K562 (cell line): ENCODE data around the gene ADD1. TPM values are rescaled to one million over a fixed set of nuclear protein-coding genes. Genes with fewer than 3 reads are reported as not detected.

Source experiments
- ATAC-seq: fragments of 200-7000 bp; cut with Tn5 transposase; 3 replicates; pipeline ENCODE4 v1.9.1; 2020; ENCODE audit warnings: moderate library complexity
- BruUV-seq: library from RNA; stranded (reverse); fragments of 400-500 nt; replicated peaks from 2 replicates; lab custom pipeline; 2021; lab: Mats Ljungman, UMichigan
- CTCF ChIA-PET: fragments of 300-600 bp; formaldehyde crosslinking; extraction: SDS; loops from one replicate; lab custom pipeline; 2021; ENCODE audit warnings: low intra/inter-chr PET ratio; lab: Yijun Ruan, JAX
- POLR2A ChIA-PET: fragments of 300-600, 350-650 bp; sonication (Branson Sonifier 250); formaldehyde crosslinking; extraction: SDS; loops from one replicate; lab custom pipeline; 2021; ENCODE audit warnings: antibody characterized with exemption, inconsistent platforms; lab: Yijun Ruan, JAX
- DNase-seq, 4 experiments: peaks; one replicate each; pipeline versions ENCODE4 v3.0.0 to v3.0.0-alpha.2; 2011 to 2018; ENCODE audit warnings: low spot score in 3 of 4, mixed read lengths in 3 of 4; ENCODE audit errors: extremely low read depth in 1 of 4
- FAIRE-seq: peaks from 2 replicates; lab custom pipeline; 2011; peaks lifted over from hg19 to GRCh38; lab: Jason Lieb, UNC
- H2AFZ ChIP-seq: 2 replicates; pipeline ENCODE4 v1.6.0; 2011; ENCODE audit warnings: low read depth, low read length, control low read depth, inconsistent platforms
- H3K27ac ChIP-seq: fragments of 200-600 bp; 3 replicates; pipeline ENCODE4 v1.8.0; 2011; ENCODE audit warnings: low read depth, mild to moderate bottlenecking, control low read depth, inconsistent platforms, low read length, moderate library complexity, mixed read lengths; ENCODE audit errors: extremely low read depth
- H3K27me3 ChIP-seq, 2 experiments: fragments of 300-600 bp in 1 of 2; 2 replicates in 1 of 2; 3 replicates in 1 of 2; pipeline versions ENCODE4 v1.6.0 to v1.8.0; 2011; ENCODE audit warnings: inconsistent platforms in 2 of 2, low read length in 2 of 2, mild to moderate bottlenecking in 1 of 2, mixed read lengths in 1 of 2, moderate library complexity in 1 of 2; ENCODE audit not compliant: control insufficient read depth in 2 of 2, insufficient read depth in 2 of 2
- H3K36me3 ChIP-seq: fragments of 300-600 bp; 3 replicates; pipeline ENCODE4 v1.8.0; 2011; ENCODE audit warnings: mild to moderate bottlenecking, low read length, inconsistent platforms; ENCODE audit not compliant: control insufficient read depth, insufficient read depth
- H3K4me1 ChIP-seq, 2 experiments: fragments of 200-600 bp in 1 of 2; replicated peaks in 1 of 2; 2 replicates in 1 of 2; 3 replicates in 1 of 2; pipeline versions ENCODE4 v1.5.1 to v1.8.0; 2011; ENCODE audit warnings: inconsistent platforms in 2 of 2, low read length in 2 of 2, mild to moderate bottlenecking in 1 of 2, mixed read lengths in 1 of 2, moderate library complexity in 1 of 2; ENCODE audit not compliant: control insufficient read depth in 2 of 2, insufficient read depth in 2 of 2
- H3K4me2 ChIP-seq: 2 replicates; pipeline ENCODE4 v1.6.1; 2011; ENCODE audit warnings: low read length, control low read depth, inconsistent platforms, mixed read lengths; ENCODE audit not compliant: insufficient read depth
- H3K4me3 ChIP-seq: fragments of 200-600 bp; sonication (generic), shearing (Covaris generic); 2 replicates; pipeline ENCODE4 v1.5.1; 2016; ENCODE audit warnings: control low read depth, inconsistent platforms
- H3K79me2 ChIP-seq: fragments of 200-600 bp; 3 replicates; pipeline ENCODE4 v1.8.0; 2011; ENCODE audit warnings: low read length, inconsistent platforms; ENCODE audit not compliant: control insufficient read depth, insufficient read depth
- H3K9ac ChIP-seq, 2 experiments: 2 replicates each; pipeline versions ENCODE4 v1.6.0 to v1.6.1; 2011; ENCODE audit warnings: low read depth in 2 of 2, low read length in 2 of 2, control low read depth in 1 of 2, inconsistent platforms in 1 of 2, mild to moderate bottlenecking in 1 of 2, mixed read lengths in 1 of 2; ENCODE audit not compliant: insufficient read depth in 1 of 2
- H3K9me1 ChIP-seq: one replicate; pipeline ENCODE4 v1.6.0; 2011; ENCODE audit warnings: inconsistent platforms, mild to moderate bottlenecking, low read length, moderate library complexity; ENCODE audit not compliant: control insufficient read depth, insufficient read depth
- H3K9me3 ChIP-seq: replicated peaks from 2 replicates; pipeline ENCODE4 v1.5.1; 2011; ENCODE audit warnings: low read depth, low read length, inconsistent platforms; ENCODE audit not compliant: control insufficient read depth, insufficient read depth
- H4K20me1 ChIP-seq: replicated peaks from 2 replicates; pipeline ENCODE4 v1.6.1; 2011; ENCODE audit warnings: low read length, inconsistent platforms, mixed read lengths; ENCODE audit not compliant: control insufficient read depth, insufficient read depth
- FOXP1 ChIP-seq: sonication (generic); formaldehyde crosslinking; IDR thresholded peaks from 2 replicates; pipeline ENCODE4 v1.8.0; 2022; ENCODE audit warnings: mild to moderate bottlenecking, missing genetic modification reagents
- LCOR ChIP-seq: sonication (generic); formaldehyde crosslinking; IDR thresholded peaks from 2 replicates; pipeline ENCODE4 v1.8.0; 2022; ENCODE audit warnings: mild to moderate bottlenecking, missing genetic modification reagents
- MAZ ChIP-seq, 2 experiments: fragments of 450-650 bp in 1 of 2; sonication (generic) in 1 of 2; formaldehyde crosslinking; IDR thresholded peaks in 1 of 2; conservative IDR thresholded peaks in 1 of 2; 2 replicates each; pipeline versions ENCODE4 v1.4.0 to v1.5.0; 2020; ENCODE audit warnings: mild to moderate bottlenecking in 1 of 2, missing genetic modification reagents in 1 of 2
- RBBP5 ChIP-seq: fragments of 200-600 bp; sonication (generic); IDR thresholded peaks from 2 replicates; pipeline ENCODE4 v1.6.1; 2012; ENCODE audit warnings: borderline replicate concordance, mild to moderate bottlenecking, low read length, control low read depth, inconsistent platforms; ENCODE audit not compliant: insufficient read depth, poor library complexity, severe bottlenecking
- SIN3A ChIP-seq, 2 experiments: fragments of 150-350 bp in 1 of 2; IDR thresholded peaks; 2 replicates each; pipeline ENCODE4 v1.6.1; 2011 to 2016; ENCODE audit warnings: borderline replicate concordance in 2 of 2, low read depth in 2 of 2, low read length in 2 of 2, mild to moderate bottlenecking in 2 of 2, moderate library complexity in 2 of 2; ENCODE audit not compliant: control insufficient read depth in 1 of 2
- TARDBP ChIP-seq: fragments of 450-650 bp; IDR thresholded peaks from 2 replicates; pipeline ENCODE4 v1.6.1; 2016
- XRCC5 ChIP-seq: fragments of 200-400 bp; formaldehyde crosslinking; IDR thresholded peaks from 2 replicates; pipeline ENCODE4 v1.6.1; 2017; ENCODE audit warnings: low read depth, mild to moderate bottlenecking, low read length
- ZEB2 ChIP-seq: fragments of 450-650 bp; IDR thresholded peaks from 2 replicates; pipeline ENCODE4 v1.6.1; 2016
- WGBS: fragments of 100-300 bp; shearing (Covaris generic); methylation state at CpG from one replicate; pipeline ENCODE4 v1.1.6; 2016; ENCODE audit warnings: low coverage, mixed read lengths; ENCODE audit not compliant: insufficient coverage; ENCODE audit errors: missing lambda C conversion rate; 5-methylcytosine and 5-hydroxymethylcytosine counted together
- in situ Hi-C: fragments of 300-500 bp; cut with MboI; formaldehyde crosslinking; loops from 4 replicates; pipeline ENCODE4 v1.15.0; 2018; ENCODE audit warnings: inconsistent platforms, mixed read lengths
- intact Hi-C: fragments of 100-400 bp; cut with micrococcal nuclease; formaldehyde crosslinking; loops from 2 replicates; pipeline ENCODE4 v1.14.2; 2022
- polyA plus RNA-seq, 8 experiments: library from polyadenylated mRNA; depleted of rRNA in 4 of 8; stranded (reverse) in 5 of 8; unstranded in 3 of 8; fragments of >200 nt; fragmentation: Nextera tagmentation in 2 of 8; fragmentation: Illumina TruSeq in 1 of 8; extraction: Ambion mirVana in 2 of 8; extraction: Trizol in 1 of 8; gene quantifications; 2 replicates each; pipeline versions ENCODE4 v1.2.1 to v1.2.3, GENCODE V29; 2011 to 2014; ENCODE audit warnings: inconsistent platforms in 1 of 8, missing spikeins in 1 of 8
- total RNA-seq, 7 experiments: library from RNA; depleted of rRNA in 6 of 7; stranded (reverse); fragments of >200 nt in 6 of 7; fragmentation: Illumina TruSeq in 2 of 7; extraction: Trizol in 2 of 7; gene quantifications; 2 replicates each; pipeline versions ENCODE4 v1.2.1 to v1.2.3, GENCODE V29; 2011 to 2021; ENCODE audit warnings: low replicate concordance in 1 of 7
- TF ChIP-seq, protein P1 (sequence below): fragments of 200-800 bp; sonication (Bioruptor generic); IDR thresholded peaks from 2 replicates; pipeline ENCODE4 v1.6.1; 2017; ENCODE audit warnings: missing genetic modification characterization, missing compliant biosample characterization
- TF ChIP-seq, protein P2 (sequence below): sonication (generic); formaldehyde crosslinking; IDR thresholded peaks from 2 replicates; pipeline ENCODE4 v1.8.0; 2022; ENCODE audit warnings: missing genetic modification reagents, mild to moderate bottlenecking, moderate library complexity, borderline replicate concordance

Gene ADD1
- total and polyA plus RNA-seq, 9 of the 15 experiments (the other 6 are each of a cell fraction or from before 2014, with no cell fraction given): 17.5 to 153 (median 74.0) TPM

DNA sequence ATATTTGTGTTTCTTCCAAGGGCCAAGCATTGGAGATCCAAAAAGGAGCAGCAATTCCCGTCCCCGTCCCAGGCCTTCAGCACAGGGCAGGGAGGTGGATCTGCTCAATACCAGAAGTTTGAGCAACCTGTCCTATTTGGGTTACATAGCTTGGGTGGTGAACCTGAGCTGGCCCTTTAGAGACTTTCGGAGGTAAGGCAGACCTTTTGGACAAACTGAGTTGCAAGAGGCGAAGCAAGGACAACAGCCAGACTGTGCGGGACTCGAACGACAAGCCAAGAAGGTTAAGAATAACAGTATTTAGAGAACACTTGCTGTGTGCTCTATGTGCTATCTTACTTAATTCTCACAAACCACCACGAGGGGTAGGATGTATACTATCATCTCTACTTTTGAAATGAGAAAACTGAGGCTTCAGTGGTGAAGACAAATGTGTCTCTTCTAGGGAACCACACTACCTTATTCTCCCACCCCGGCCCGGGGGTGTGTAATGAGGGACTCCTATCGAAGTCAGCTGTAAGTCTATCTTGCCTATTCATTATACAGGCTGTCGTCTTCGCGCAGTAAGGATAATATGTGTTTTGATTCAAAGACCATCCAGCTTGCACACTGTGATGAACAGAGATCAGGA, 118.3 kb downstream of the ADD1 start:
- FAIRE-seq (no peak), ATAC-seq (peak; percentile 10), DNase-seq (peak in 2 of 4 experiments; percentile 39 to 56)
- Histone ChIP-seq H2AFZ (no peak overlapping the region; the same call in 1 of the 2 replicates), H3K9me1 (no peaks in the 10 kb centered on the region), H3K4me2 (peak overlapping the region; percentile 82), H3K27me3 (no peaks in the 10 kb centered on the region), H3K9me3 (no peaks in the 10 kb centered on the region), H4K20me1 (peaks cover 11% of the 10 kb centered on the region), H3K79me2 (peaks cover 62% of the 10 kb centered on the region), H3K4me3 (peak overlapping the region; percentile 90), H3K27ac (peak overlapping the region; percentile 91), H3K4me1 (peaks cover 20 to 24% of the 10 kb centered on the region in 2 experiments; a peak in 4 of 5 replicates), H3K36me3 (peaks cover 40% of the 10 kb centered on the region), H3K9ac (peak overlapping the region; percentile 90 to 100; a peak in 3 of 4 replicates)
- intact Hi-C loops: no loop called here
- WGBS: 1% methylated on average over 14 of the region's 14 CpGs
- POLR2A ChIA-PET: interaction anchor here (0.6 to 3.5 kb wide), 8 partner anchors 9 to 433 kb away, joined by 3 to 30 read pairs (median 6); no protein-coding TSS in a partner anchor
- TF ChIP-seq ZEB2: no peak
- TF ChIP-seq XRCC5: 0 out of 2 replicates have a peak, but pooled peaks have one; percentile 59
- TF ChIP-seq, protein P1, sequence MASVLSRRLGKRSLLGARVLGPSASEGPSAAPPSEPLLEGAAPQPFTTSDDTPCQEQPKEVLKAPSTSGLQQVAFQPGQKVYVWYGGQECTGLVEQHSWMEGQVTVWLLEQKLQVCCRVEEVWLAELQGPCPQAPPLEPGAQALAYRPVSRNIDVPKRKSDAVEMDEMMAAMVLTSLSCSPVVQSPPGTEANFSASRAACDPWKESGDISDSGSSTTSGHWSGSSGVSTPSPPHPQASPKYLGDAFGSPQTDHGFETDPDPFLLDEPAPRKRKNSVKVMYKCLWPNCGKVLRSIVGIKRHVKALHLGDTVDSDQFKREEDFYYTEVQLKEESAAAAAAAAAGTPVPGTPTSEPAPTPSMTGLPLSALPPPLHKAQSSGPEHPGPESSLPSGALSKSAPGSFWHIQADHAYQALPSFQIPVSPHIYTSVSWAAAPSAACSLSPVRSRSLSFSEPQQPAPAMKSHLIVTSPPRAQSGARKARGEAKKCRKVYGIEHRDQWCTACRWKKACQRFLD: no peak
- TF ChIP-seq LCOR (CRISPR knock-in tag): 0 out of 2 replicates have a peak, but pooled peaks have one; percentile 50
- TF ChIP-seq MAZ (CRISPR knock-in tag; conservative IDR thresholded peaks at IDR 0.05 in 1 of 2, IDR thresholded peaks at IDR 0.05 in 1 of 2): no peak
- 0 out of 2 replicates have a peak, but pooled peaks have one; percentile 48 for TF ChIP-seq FOXP1 (CRISPR knock-in tag)
- peak; percentile 63 for TF ChIP-seq RBBP5
- peak in 1 of 2 experiments; percentile 1; a peak in 1 of 4 replicates for TF ChIP-seq SIN3A (IDR thresholded peaks at IDR 0.05; ENCODE audit: borderline replicate concordance in 2 of 2, control insufficient read depth in 1 of 2, low read depth in 2 of 2, low read length in 2 of 2)
- TF ChIP-seq TARDBP: no peak
- TF ChIP-seq, protein P2, sequence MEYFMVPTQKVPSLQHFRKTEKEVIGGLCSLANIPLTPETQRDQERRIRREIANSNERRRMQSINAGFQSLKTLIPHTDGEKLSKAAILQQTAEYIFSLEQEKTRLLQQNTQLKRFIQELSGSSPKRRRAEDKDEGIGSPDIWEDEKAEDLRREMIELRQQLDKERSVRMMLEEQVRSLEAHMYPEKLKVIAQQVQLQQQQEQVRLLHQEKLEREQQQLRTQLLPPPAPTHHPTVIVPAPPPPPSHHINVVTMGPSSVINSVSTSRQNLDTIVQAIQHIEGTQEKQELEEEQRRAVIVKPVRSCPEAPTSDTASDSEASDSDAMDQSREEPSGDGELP (CRISPR knock-in tag): peak; percentile 15; the same call in 1 of the 2 replicates
- TSS peak; percentile 65 for BruUV-seq
- CTCF ChIA-PET: interaction anchor here (0.6 kb wide), 1 partner anchor 8 kb away, joined by 3 read pairs; no protein-coding TSS in a partner anchor
- in situ Hi-C loops: no loop called here
